ENCODE measurements around the gene ADD1.
A peak's percentile ranks its signal among the peaks of the same experiment; 100 is the strongest.

The ADD1 gene

GRCh38 chr4:2843941-2844584, 419 bp downstream of the ADD1 start:
- ChIA-PET CTCF (no interaction called here), POLR2A (no interaction called here)
- TF ChIP-seq, protein P1, sequence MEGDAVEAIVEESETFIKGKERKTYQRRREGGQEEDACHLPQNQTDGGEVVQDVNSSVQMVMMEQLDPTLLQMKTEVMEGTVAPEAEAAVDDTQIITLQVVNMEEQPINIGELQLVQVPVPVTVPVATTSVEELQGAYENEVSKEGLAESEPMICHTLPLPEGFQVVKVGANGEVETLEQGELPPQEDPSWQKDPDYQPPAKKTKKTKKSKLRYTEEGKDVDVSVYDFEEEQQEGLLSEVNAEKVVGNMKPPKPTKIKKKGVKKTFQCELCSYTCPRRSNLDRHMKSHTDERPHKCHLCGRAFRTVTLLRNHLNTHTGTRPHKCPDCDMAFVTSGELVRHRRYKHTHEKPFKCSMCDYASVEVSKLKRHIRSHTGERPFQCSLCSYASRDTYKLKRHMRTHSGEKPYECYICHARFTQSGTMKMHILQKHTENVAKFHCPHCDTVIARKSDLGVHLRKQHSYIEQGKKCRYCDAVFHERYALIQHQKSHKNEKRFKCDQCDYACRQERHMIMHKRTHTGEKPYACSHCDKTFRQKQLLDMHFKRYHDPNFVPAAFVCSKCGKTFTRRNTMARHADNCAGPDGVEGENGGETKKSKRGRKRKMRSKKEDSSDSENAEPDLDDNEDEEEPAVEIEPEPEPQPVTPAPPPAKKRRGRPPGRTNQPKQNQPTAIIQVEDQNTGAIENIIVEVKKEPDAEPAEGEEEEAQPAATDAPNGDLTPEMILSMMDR (IDR thresholded peaks at IDR 0.05; ENCODE audit: control extremely low read depth, extremely low read depth, low read depth, missing control alignments): no peak
- DNase-seq (ENCODE audit: extremely low spot score): peak; percentile 26

- ChIA-PET POLR2A (interaction anchor here (0.7 kb wide), 1 partner anchor 80 kb away, joined by 6 read pairs; no protein-coding TSS in a partner anchor), CTCF (interaction anchor here (0.9 kb wide), 1 partner anchor 40 kb away, joined by 3 read pairs; no protein-coding TSS in a partner anchor)
- TF ChIP-seq, protein P1 (IDR thresholded peaks at IDR 0.05; ENCODE audit: control extremely low read depth, extremely low read depth, low read depth, missing control alignments): no peak
- no peak for DNase-seq (ENCODE audit: extremely low spot score)
These were observed 2.5 kb downstream of the ADD1 start for GRCh38 chr4:2846172-2846571.

GRCh38 chr4:2847302-2847871, 3.7 kb downstream of the ADD1 start:
- CTCF ChIA-PET: no interaction called here
- TF ChIP-seq, protein P1 (IDR thresholded peaks at IDR 0.05; ENCODE audit: control extremely low read depth, extremely low read depth, low read depth, missing control alignments): no peak
- DNase-seq (ENCODE audit: extremely low spot score): no peak
- POLR2A ChIA-PET: no interaction called here

DNA sequence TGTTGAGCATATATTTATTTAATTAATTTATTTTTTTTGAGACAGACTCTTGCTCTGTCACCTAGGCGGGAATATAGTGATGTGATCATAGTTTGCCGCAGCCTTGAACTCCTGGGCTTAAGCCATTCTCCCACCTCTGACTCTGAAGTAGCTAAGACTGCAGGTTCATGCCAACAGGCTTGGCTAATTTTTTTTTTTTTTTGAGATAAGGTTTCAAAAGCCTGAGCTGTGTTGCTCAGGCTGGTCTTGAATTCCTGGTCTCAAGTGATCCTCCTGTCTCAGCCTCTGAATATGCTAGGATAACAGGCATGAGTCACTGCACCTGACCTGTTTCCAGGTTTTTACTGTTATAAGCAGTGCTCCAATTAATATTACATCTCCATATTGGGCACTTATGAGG, 4.8 kb downstream of the ADD1 start:
- POLR2A ChIA-PET: interaction anchor here (0.7 kb wide), 1 partner anchor 127 kb away, joined by 4 read pairs; no protein-coding TSS in a partner anchor
- CTCF ChIA-PET: interaction anchor here (1.9 kb wide), 1 partner anchor 13 kb away, joined by 6 read pairs; no protein-coding TSS in a partner anchor
- DNase-seq (ENCODE audit: extremely low spot score): no peak
- TF ChIP-seq, protein P1 (IDR thresholded peaks at IDR 0.05; ENCODE audit: control extremely low read depth, extremely low read depth, low read depth, missing control alignments): no peak

DNA sequence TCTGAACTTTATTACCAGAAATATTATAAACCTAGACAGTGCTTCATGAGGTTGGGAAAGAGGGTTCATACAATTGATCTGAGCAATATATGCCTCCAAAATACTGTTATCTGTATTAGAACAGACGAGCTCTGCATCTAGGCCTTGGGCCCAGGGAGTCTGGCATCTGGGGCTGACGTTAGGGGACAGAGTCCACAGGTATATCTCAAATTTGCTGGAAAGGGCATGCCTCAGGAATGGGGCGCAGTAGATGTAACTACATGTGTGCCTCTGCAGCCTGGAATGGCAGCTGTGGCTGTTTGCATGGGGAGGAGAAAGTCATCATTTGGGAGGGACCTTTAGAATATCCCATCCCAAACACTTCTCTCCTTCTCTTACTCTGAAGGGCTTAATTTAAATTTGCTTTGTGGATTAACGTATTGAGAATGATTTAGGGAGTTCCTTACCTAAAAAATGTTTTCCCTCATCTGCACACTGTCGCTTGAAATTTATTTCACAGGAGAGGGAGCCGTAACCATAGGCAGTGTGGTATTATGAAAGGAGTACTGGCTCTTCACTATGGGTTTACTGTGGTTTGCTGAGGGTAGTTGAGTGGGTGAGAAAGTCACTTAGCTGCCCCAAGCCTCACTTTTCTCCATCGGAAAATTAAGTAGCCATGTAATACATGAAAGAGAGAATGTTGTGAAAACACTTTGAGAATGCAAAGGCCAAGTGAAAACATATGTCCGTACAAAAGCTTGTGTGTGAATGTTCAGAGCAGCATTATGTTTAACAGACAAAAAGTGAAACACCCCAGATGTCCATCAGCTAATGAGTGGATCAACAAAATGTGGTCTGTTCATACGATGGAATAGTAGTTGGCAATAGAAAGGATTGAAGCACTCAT, 5.9 kb downstream of the ADD1 start:
- ChIA-PET CTCF (interaction anchor here (1.9 kb wide), 1 partner anchor 12 kb away, joined by 6 read pairs; no protein-coding TSS in a partner anchor), POLR2A (interaction anchor here (0.9 kb wide), 1 partner anchor 13 kb away, joined by 3 read pairs; no protein-coding TSS in a partner anchor)
- TF ChIP-seq, protein P1 (IDR thresholded peaks at IDR 0.05; ENCODE audit: control extremely low read depth, extremely low read depth, low read depth, missing control alignments): no peak
- DNase-seq (ENCODE audit: extremely low spot score): no peak

All from GM10248 (cell line).